ENCODE results near the gene IQSEC1.

Gene IQSEC1

GRCh38 chr3:12967606-12968351 lies 105.5 kb downstream of the IQSEC1 start:
- peak; percentile 90 for DNase-seq (ENCODE audit: low spot score)

- peak; percentile 42 for DNase-seq (ENCODE audit: low spot score)
These were observed 106.2 kb downstream of the IQSEC1 start for GRCh38 chr3:12966847-12967605.

DNA sequence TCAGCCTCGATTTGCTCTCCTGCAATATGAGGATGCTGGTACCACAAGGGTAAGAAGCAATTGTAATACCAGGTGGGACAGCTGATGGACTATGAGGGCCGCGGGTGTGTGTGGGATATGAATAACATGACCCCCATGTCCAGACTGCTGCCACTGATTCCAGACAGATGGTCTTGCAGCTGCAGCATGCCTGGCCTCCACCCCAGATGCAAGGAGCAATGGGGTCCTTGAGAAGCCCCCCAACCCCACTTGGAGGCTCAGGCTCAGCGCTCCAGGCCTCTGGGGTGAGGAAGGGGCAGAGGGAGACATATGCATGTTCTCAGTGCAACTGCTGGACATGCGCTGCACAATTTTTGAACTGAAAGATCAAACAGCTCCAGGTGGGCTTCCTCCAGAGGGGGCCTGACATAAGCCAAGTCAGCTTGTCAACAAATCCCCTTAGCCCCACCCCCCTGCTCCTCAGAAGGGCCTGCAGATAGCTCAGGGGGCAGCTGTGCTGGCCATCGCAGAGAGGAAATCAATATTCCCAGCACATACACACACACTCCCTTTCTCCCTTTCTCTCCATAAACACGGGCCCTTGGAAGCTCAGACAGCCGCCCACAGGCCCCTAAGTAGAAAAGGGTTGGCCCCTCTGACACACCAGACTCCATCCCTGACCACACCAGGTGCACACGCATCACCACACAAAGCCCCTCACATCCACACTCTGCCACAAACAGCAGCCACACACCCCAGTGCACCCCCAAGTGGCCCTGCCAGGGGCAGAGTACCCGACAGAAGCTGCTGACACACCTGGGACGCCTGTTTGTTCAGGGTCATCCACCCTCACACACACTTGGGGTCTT lies 107.0 kb downstream of the IQSEC1 start:
- peak; percentile 23 for DNase-seq (ENCODE audit: low spot score)

DNA sequence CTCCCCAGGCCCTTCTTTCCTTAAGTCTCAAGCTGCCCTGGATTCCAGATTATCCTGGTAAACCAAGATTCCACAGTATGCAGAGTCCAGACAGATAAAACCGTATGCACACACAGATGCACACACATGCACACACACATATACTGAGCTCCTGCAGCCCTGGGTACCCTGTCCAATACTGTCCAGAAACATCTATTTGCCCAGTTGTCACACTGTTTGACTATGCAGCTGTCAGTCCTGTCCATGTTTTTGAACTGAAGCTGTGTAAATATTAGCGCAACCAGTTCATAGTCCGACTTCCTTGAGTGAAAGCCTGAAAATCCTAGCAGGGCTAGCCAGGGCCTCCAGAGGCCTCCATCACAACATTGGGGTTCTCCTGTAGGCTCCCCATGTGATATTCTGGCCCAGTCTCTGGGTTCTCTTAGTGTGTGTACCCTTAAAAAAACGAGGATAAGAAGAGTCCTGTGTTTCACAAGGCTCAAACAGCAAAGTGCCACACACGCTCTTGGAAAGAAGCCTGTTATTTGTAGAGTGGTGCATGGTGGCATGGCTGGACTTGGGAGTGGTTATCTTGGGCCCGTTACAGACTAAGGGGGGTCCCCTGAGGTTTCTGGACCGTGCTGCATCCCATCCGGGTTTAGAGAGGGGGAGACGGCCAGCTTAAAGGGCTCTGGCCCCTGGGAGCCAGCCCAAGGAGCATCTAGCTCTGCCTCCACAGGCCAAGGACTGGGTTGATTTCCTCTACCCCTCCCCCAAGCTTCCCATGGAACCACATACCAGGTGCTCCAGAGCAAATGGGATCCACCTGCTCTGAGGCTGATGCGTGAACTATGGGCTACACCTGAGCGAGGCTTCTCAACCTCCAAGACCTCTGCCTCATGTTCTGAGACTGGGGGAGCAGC lies 108.3 kb downstream of the IQSEC1 start:
- DNase-seq (ENCODE audit: low spot score) = no peak

GRCh38 chr3:12963922-12964701 lies 109.1 kb downstream of the IQSEC1 start:
- DNase-seq (ENCODE audit: low spot score) = no peak

GRCh38 chr3:12963231-12963896 lies 109.9 kb downstream of the IQSEC1 start:
- no peak for DNase-seq (ENCODE audit: low spot score)

- DNase-seq (ENCODE audit: low spot score) = no peak
These were observed 110.9 kb downstream of the IQSEC1 start for GRCh38 chr3:12962292-12962691.

- no peak for DNase-seq (ENCODE audit: low spot score)
These were observed 111.6 kb downstream of the IQSEC1 start for GRCh38 chr3:12961697-12962036.

- DNase-seq (ENCODE audit: low spot score) = no peak
These were observed 112.1 kb downstream of the IQSEC1 start for GRCh38 chr3:12961007-12961696.

- no peak for DNase-seq (ENCODE audit: low spot score)
These were observed 112.7 kb downstream of the IQSEC1 start for GRCh38 chr3:12960497-12960896.

DNA sequence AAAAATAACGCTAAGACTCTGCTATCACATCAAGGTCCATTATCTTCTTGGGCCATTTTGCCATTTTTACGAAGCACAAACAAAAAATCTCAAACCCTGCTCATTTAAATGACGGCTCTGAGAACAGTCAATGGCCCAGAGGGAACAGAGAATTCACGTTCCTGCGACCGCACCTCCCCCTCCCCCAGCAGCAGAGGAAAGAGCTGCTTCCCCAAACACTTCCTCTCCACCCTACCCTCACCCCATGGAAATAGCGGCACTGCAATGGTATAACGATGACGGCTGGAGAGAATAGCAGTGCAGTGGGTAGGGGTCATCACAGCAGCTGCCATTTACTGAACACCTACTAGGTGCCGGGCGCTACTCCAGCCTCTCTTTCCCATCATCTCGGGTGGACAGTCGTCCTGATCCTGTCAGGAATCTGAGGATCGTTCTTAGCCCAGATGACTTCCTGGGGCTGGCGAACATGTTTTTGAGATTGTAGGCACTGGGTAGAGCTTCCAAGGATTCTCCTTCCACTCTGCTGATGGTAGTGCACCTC lies 113.3 kb downstream of the IQSEC1 start:
- DNase-seq (ENCODE audit: low spot score) = no peak

DNA sequence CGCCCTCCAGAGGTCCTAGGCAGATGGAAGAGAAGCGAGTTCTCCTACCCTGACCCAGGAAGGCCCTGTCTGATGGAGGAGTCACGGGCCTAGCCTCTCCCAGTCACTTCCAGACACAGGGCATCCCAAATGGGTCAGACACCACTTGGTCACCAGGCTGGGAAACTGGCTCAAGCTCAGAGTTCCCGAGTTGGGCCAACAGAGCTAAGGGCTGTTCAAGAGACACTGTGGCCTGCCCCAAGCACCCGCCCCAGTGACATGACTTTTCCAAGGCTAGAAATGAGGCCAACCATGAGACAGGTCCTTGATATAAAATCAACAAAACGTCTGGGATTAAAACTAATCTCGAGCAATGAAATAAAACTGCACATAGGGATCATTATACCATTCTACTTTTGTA lies 113.8 kb downstream of the IQSEC1 start:
- no peak for DNase-seq (ENCODE audit: low spot score)

GRCh38 chr3:12957824-12958792 lies 115.1 kb downstream of the IQSEC1 start:
- no peak for DNase-seq (ENCODE audit: low spot score)

- no peak for DNase-seq (ENCODE audit: low spot score)
These were observed 115.9 kb downstream of the IQSEC1 start for GRCh38 chr3:12957339-12957738.

DNA sequence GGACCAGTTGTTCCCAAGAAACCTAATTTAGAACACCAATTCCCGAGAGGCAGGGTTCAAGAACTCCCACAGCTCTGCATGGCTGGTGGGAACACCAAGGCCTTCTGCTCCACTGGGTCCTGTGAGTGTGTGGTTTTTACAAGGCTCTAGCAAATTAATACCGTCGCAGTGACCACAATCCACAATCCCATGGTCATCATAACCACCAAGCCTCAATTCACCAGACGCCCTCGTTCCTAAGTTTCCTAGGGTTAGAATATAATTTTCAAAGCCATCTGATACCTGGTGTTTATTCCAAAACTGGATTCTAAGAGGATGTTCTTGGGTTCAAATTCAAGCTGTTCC lies 116.9 kb downstream of the IQSEC1 start:
- no peak for DNase-seq (ENCODE audit: low spot score)

DNA sequence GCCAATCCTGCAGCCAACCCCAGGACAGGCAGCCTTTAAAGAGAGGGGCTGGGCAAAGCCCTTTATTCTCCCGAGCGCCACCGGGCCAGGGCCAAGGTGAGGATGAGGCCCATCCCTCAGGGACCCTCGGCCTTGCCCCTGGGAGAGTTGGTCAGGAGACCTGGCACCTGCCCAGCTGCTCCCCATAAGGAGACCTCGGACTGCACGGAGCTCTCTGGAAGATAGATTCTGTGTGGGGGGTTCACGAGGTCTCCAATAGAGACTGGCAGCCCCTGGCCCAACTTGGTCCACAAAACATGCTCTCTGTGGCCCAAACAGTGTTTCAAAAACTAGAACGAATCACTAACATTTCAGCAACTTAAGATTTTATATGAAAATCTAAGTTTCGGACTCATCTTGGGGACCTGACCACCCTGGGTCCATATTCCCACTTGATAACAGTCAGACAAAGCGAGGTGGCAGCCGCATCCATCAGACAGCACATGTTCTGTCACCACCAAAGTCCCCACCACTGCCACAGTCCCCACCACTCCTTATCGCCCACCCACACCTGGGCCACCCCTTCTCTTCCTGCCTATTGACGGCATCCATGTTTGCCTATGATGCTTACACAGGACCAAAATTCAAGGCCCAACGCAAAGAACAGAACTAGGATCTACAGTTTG lies 117.4 kb downstream of the IQSEC1 start:
- DNase-seq (ENCODE audit: low spot score) = no peak

DNA sequence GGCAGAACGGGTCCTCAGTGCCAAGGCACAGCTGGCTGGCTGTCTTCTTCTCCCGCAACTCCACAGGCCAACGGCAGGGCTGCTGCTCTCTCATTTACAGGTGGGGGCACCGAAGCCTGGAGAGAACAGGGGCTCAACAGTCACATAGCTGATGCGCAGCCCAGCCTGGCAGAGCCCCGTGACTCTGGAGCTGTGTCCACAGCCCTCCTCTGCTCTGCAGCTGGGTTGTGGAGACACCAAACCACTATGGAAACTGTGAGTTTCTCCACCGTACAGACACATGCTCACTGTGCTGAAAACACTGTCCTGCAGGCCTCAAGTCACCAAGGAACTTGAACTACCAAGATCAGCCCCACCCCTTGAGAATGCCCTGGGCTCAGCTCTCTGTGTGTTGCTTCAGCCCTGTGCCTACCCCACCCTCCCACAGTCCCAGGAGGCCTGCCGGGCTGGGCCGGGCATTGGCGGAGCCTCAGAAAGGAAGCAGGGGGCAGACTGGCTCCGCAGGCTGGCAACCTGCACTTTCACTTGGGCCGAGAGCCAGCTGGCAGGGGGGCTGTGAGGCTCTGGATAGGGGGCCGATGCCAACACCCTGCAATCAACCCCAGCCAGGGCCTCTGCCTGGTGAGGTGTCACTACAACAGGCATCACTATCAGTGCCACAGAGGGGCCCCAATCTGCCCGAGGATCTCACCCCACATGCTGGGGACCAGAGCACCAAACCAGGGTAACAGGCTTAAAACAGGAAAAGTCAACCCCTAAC lies 118.2 kb downstream of the IQSEC1 start:
- DNase-seq (ENCODE audit: low spot score) = no peak

All from RKO (cell line).